Measurements from ENCODE around the gene EEF2. TPM values are rescaled to one million over a fixed set of nuclear protein-coding genes. Genes with fewer than 3 reads are reported as not detected.

The EEF2 gene
- total and polyA plus RNA-seq, 11 donors, result 846 to 2,686 (median 2,118) TPM

GRCh38 chr19:3970808-3971598, 14.3 kb downstream of the EEF2 start, which contains the start of gene DAPK3:
TSS of gene DAPK3 (minus strand) at chr19:3971099. CDS start at chr19:3969735, 1,364 bp downstream.
- Histone ChIP-seq H3K27me3 (no peaks in the 10 kb centered on the region), H3K4me1 (peaks cover 17 to 49% (median 43%) of the 10 kb centered on the region in 12 donors), H3K4me3 (peak within 1 kb of the TSS; percentile 61 to 100 (median 93)), H3K36me3 (peaks cover 0 to 44% (median 35%) of the 10 kb centered on the region in 9 donors), H3K27ac (peak within 1 kb of the TSS; percentile 84 to 100 (median 98)), H3K9me3 (no peaks in the 10 kb centered on the region)
- WGBS, 4 donors, result 1% methylated on average over 39 to 73 of the region's 73 CpGs
- ATAC-seq, result peak; percentile 78 to 91 (median 82)
- intact Hi-C loops (cut with DNase I), result loop anchor here in 4 of 10 donors (2.0 kb wide), 1 partner anchor 14 kb away; the partner anchor contains the start of gene EEF2 (in 4 of the 4)
- TF ChIP-seq CTCF (IDR thresholded peaks at IDR 0.05) (peak in 4 of 12 donors; percentile 10 to 38 (median 26)), POLR2A (IDR thresholded peaks at IDR 0.05) (peak; percentile 96 to 97)
- peak; percentile 98 to 99 (median 99) for DNase-seq

GRCh38 chr19:3970313-3970807, 14.9 kb downstream of the EEF2 start:
- intact Hi-C loops (cut with DNase I), result loop anchor here in 4 of 10 donors (2.0 kb wide), 1 partner anchor 14 kb away; the partner anchor contains the start of gene EEF2 (in 4 of the 4)
- Histone ChIP-seq H3K4me3 (peak overlapping the region; percentile 61 to 100 (median 93)), H3K36me3 (peaks cover 0 to 44% (median 35%) of the 10 kb centered on the region in 9 donors), H3K27me3 (no peaks in the 10 kb centered on the region), H3K27ac (peak overlapping the region; percentile 84 to 100 (median 98)), H3K4me1 (peaks cover 17 to 54% (median 47%) of the 10 kb centered on the region in 12 donors), H3K9me3 (no peaks in the 10 kb centered on the region)
- DNase-seq (peak in 1 of 5 donors; percentile 31), ATAC-seq (no peak)
- WGBS, 4 donors, result 0 to 1% (median 1%) methylated on average over 20 to 21 of the region's 22 CpGs
- no peak for TF ChIP-seq POLR2A (IDR thresholded peaks at IDR 0.05)
- no peak for TF ChIP-seq CTCF (IDR thresholded peaks at IDR 0.05)

GRCh38 chr19:3969435-3970312, 15.6 kb downstream of the EEF2 start:
- H3K27ac ChIP-seq, result peak overlapping the region; percentile 84 to 100 (median 98)
- intact Hi-C loops (cut with DNase I), result loop anchor here in 5 of 10 donors (2.0 to 5.0 kb wide), 4 partner anchors 15 to 37 kb away; partner anchors contain the start of genes EEF2 (in 5 of the 5) and NMRK2 (in 3 of the 5)
- WGBS, 4 donors, result 6 to 13% (median 11%) methylated on average over 23 of the region's 23 CpGs

More at GRCh38 chr19:3969435-3970312, 15.6 kb downstream of the EEF2 start:
- ATAC-seq, result peak in 3 of 4 donors; percentile 2 to 24 (median 8)
- Histone ChIP-seq H3K4me1 (peaks cover 17 to 56% (median 48%) of the 10 kb centered on the region in 12 donors), H3K9me3 (no peaks in the 10 kb centered on the region), H3K36me3 (peaks cover 0 to 46% (median 38%) of the 10 kb centered on the region in 9 donors), H3K4me3 (peak overlapping the region; percentile 61 to 100 (median 93)), H3K27me3 (no peaks in the 10 kb centered on the region)
- DNase-seq, result peak in 2 of 5 donors; percentile 57 to 62
- TF ChIP-seq CTCF (IDR thresholded peaks at IDR 0.05) (peak in 2 of 12 donors; percentile 4 to 6), POLR2A (IDR thresholded peaks at IDR 0.05) (peak in 1 of 2 donors; percentile 15)
